GM12878 (cell line): ENCODE data around the gene SSR3. TPM values are rescaled to one million over a fixed set of nuclear protein-coding genes. Genes with fewer than 3 reads are reported as not detected.
"Not testable (repeated sequence)": the region's sequence is repeated elsewhere in the genome, so short reads cannot be mapped to it uniquely, and the experiment has no call there.

Experiments
- ATAC-seq: fragments of 200-7000 bp; cut with Tn5 transposase; 3 replicates; pipeline ENCODE4 v1.9.1; 2020; ENCODE audit warnings: mild to moderate bottlenecking, moderate library complexity
- BruUV-seq: library from RNA; stranded (reverse); fragments of 400-500 nt; replicated peaks from 2 replicates; lab custom pipeline; 2021; lab: Mats Ljungman, UMichigan
- CTCF ChIA-PET: fragments of 300-600 bp; sonication (Branson Sonifier 250); formaldehyde crosslinking; extraction: SDS; loops from one replicate; lab custom pipeline; 2021; ENCODE audit warnings: inconsistent platforms; lab: Yijun Ruan, JAX
- POLR2A ChIA-PET: fragments of 350-600 bp; formaldehyde crosslinking; extraction: SDS; loops from one replicate; lab custom pipeline; 2021; ENCODE audit warnings: inconsistent platforms; lab: Charles Lee
- RAD21 ChIA-PET: fragments of 300-600 bp; sonication (Branson Sonifier 250); formaldehyde crosslinking; loops from one replicate; lab custom pipeline; 2023; ENCODE audit warnings: antibody characterized with exemption; ENCODE audit not compliant: unreplicated experiment; lab: Charles Lee
- SMC1A ChIA-PET: fragments of 300-600 bp; sonication (Branson Sonifier 250); formaldehyde crosslinking; loops from one replicate; lab custom pipeline; 2023; ENCODE audit not compliant: unreplicated experiment, uncharacterized antibody; lab: Charles Lee
- DNase-seq: peaks from one replicate; pipeline ENCODE4 v3.0.0-alpha.2; 2011; ENCODE audit warnings: low read depth, low spot score
- FAIRE-seq: peaks from 3 replicates; lab custom pipeline; 2011; peaks lifted over from hg19 to GRCh38; lab: Jason Lieb, UNC
- H2AFZ ChIP-seq: 2 replicates; pipeline ENCODE4 v1.6.0; 2011; ENCODE audit warnings: low read depth, low read length, control low read depth; ENCODE audit not compliant: control insufficient read depth
- H3K27ac ChIP-seq: 2 replicates; pipeline ENCODE4 v1.5.1; 2011; ENCODE audit warnings: control low read depth; ENCODE audit not compliant: control insufficient read depth, insufficient read depth
- H3K27me3 ChIP-seq, 2 experiments: replicated peaks in 1 of 2; 2 replicates each; pipeline versions ENCODE4 v1.6.0 to v1.6.1; 2011; ENCODE audit warnings: low read length in 1 of 2; ENCODE audit not compliant: control insufficient read depth in 2 of 2, insufficient read depth in 2 of 2
- H3K36me3 ChIP-seq, 2 experiments: 2 replicates each; pipeline ENCODE4 v1.5.1; 2011; ENCODE audit warnings: low read length in 1 of 2; ENCODE audit not compliant: control insufficient read depth in 2 of 2, insufficient read depth in 2 of 2
- H3K4me1 ChIP-seq: 2 replicates; pipeline ENCODE4 v1.6.1; 2011; ENCODE audit warnings: mild to moderate bottlenecking, low read length, moderate library complexity, mixed read lengths; ENCODE audit not compliant: control insufficient read depth, insufficient read depth
- H3K4me2 ChIP-seq: 2 replicates; pipeline ENCODE4 v1.6.0; 2011; ENCODE audit warnings: control low read depth; ENCODE audit not compliant: control insufficient read depth, insufficient read depth
- H3K4me3 ChIP-seq: fragments of 200-600 bp; sonication (generic); 2 replicates; pipeline ENCODE4 v1.5.1; 2016
- H3K79me2 ChIP-seq: 2 replicates; pipeline ENCODE4 v1.6.0; 2011; ENCODE audit warnings: low read length; ENCODE audit not compliant: control insufficient read depth, insufficient read depth
- H3K9ac ChIP-seq: 2 replicates; pipeline ENCODE4 v1.8.0; 2011; ENCODE audit warnings: low read length, control low read depth, mixed read lengths; ENCODE audit not compliant: control insufficient read depth, insufficient read depth
- H3K9me3 ChIP-seq: replicated peaks from 3 replicates; pipeline ENCODE4 v1.5.1; 2011; ENCODE audit warnings: mild to moderate bottlenecking, low read length; ENCODE audit not compliant: control insufficient read depth, insufficient read depth
- H4K20me1 ChIP-seq: 2 replicates; pipeline ENCODE4 v1.6.0; 2011; ENCODE audit not compliant: control insufficient read depth, insufficient read depth
- EZH2 ChIP-seq: IDR thresholded peaks from 2 replicates; pipeline ENCODE4 v1.6.1; 2012; ENCODE audit warnings: low read depth, mild to moderate bottlenecking, control low read depth, inconsistent platforms, low read length, borderline replicate concordance; ENCODE audit not compliant: control insufficient read depth
- HDGF ChIP-seq: fragments of 450-650 bp; IDR thresholded peaks from 2 replicates; pipeline ENCODE4 v1.6.1; 2016; ENCODE audit warnings: antibody characterized with exemption
- MYC ChIP-seq: IDR thresholded peaks from 2 replicates; pipeline ENCODE4 v1.6.1; 2011; ENCODE audit warnings: mild to moderate bottlenecking, low read length, moderate library complexity, inconsistent platforms; ENCODE audit not compliant: insufficient read depth, insufficient replicate concordance, insufficient read length, severe bottlenecking
- NR2C2 ChIP-seq: IDR thresholded peaks from 2 replicates; pipeline ENCODE4 v1.6.1; 2011; ENCODE audit warnings: borderline replicate concordance, low read depth; ENCODE audit not compliant: control insufficient read depth, insufficient read length
- YY1 ChIP-seq: IDR thresholded peaks from 2 replicates; pipeline ENCODE4 v1.6.1; 2011; ENCODE audit warnings: low read depth, mild to moderate bottlenecking, low read length
- WGBS: methylation state at CpG from one replicate; pipeline ENCODE4 v1.1.6; 2016; ENCODE audit warnings: low lambda C conversion rate; ENCODE audit not compliant: insufficient replicate concordance, insufficient coverage; ENCODE audit errors: missing lambda C conversion rate; 5-methylcytosine and 5-hydroxymethylcytosine counted together
- in situ Hi-C: fragments of 300-500 bp; cut with MboI; formaldehyde crosslinking; loops from 9 replicates; pipeline ENCODE4 v1.14.3; 2018; ENCODE audit warnings: mixed read lengths
- intact Hi-C: fragments of 100-400 bp; cut with micrococcal nuclease; formaldehyde crosslinking; loops from one replicate; pipeline ENCODE4 v1.14.2; 2022; ENCODE audit not compliant: unreplicated experiment
- polyA plus RNA-seq, 11 experiments: library from polyadenylated mRNA; depleted of rRNA in 4 of 11; unstranded in 6 of 11; stranded (reverse) in 5 of 11; fragments of >200 nt; fragmentation: Nextera tagmentation in 4 of 11; fragmentation: Illumina TruSeq in 1 of 11; extraction: Ambion mirVana in 4 of 11; extraction: Trizol in 1 of 11; gene quantifications; 1 replicate in 1 of 11; 2 replicates in 10 of 11; pipeline versions ENCODE4 v1.2.1 to v1.2.3, GENCODE V29; 2011 to 2016; ENCODE audit warnings: inconsistent platforms in 2 of 11, missing spikeins in 2 of 11, low read depth in 1 of 11
- total RNA-seq, 4 experiments: library from RNA; depleted of rRNA in 3 of 4; stranded (reverse); fragments of >200 nt in 3 of 4; fragmentation: Illumina TruSeq in 1 of 4; extraction: Trizol in 1 of 4; gene quantifications; 2 replicates each; pipeline versions ENCODE4 v1.2.1 to v1.2.3, GENCODE V29; 2013 to 2021
- TF ChIP-seq, protein P1 (sequence below): fragments of 450-650 bp; IDR thresholded peaks from 2 replicates; pipeline ENCODE4 v1.6.1; 2017; ENCODE audit warnings: mild to moderate bottlenecking, moderate library complexity
- TF ChIP-seq, protein P2 (sequence below): fragments of 450-650 bp; formaldehyde crosslinking; IDR thresholded peaks from 2 replicates; pipeline ENCODE4 v1.5.0; 2022; ENCODE audit warnings: mild to moderate bottlenecking, missing genetic modification characterization
- TF ChIP-seq, protein P3 (sequence below): fragments of 450-650 bp; IDR thresholded peaks from 2 replicates; pipeline ENCODE4 v1.6.1; 2017; ENCODE audit warnings: antibody characterized with exemption, mild to moderate bottlenecking, moderate library complexity

Gene SSR3
- total and polyA plus RNA-seq, 10 of the 15 experiments (the other 5 are each of a cell fraction or from before 2014, with no cell fraction given): 133 to 345 (median 191) TPM

DNA sequence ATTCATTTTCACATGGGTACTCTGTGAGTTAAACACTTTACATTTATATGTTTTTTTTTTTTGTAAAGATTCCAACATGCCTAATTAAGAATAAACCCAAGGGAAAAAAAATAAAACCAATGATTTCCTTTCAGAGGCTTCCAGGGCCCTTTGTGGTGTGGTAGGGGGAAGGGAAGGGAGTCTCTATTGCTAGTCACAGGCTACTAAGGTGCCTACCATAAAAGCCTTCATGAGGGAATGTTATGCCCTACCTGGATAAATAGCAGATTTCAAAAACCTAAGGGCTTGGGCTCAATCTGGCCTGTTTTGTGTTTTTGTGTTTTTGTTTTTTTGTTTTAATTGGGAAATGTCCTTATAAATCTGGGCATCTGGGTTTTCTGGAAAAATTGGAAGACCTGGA is 38.9 kb upstream of the SSR3 start (continued):
- TF ChIP-seq, protein P1, sequence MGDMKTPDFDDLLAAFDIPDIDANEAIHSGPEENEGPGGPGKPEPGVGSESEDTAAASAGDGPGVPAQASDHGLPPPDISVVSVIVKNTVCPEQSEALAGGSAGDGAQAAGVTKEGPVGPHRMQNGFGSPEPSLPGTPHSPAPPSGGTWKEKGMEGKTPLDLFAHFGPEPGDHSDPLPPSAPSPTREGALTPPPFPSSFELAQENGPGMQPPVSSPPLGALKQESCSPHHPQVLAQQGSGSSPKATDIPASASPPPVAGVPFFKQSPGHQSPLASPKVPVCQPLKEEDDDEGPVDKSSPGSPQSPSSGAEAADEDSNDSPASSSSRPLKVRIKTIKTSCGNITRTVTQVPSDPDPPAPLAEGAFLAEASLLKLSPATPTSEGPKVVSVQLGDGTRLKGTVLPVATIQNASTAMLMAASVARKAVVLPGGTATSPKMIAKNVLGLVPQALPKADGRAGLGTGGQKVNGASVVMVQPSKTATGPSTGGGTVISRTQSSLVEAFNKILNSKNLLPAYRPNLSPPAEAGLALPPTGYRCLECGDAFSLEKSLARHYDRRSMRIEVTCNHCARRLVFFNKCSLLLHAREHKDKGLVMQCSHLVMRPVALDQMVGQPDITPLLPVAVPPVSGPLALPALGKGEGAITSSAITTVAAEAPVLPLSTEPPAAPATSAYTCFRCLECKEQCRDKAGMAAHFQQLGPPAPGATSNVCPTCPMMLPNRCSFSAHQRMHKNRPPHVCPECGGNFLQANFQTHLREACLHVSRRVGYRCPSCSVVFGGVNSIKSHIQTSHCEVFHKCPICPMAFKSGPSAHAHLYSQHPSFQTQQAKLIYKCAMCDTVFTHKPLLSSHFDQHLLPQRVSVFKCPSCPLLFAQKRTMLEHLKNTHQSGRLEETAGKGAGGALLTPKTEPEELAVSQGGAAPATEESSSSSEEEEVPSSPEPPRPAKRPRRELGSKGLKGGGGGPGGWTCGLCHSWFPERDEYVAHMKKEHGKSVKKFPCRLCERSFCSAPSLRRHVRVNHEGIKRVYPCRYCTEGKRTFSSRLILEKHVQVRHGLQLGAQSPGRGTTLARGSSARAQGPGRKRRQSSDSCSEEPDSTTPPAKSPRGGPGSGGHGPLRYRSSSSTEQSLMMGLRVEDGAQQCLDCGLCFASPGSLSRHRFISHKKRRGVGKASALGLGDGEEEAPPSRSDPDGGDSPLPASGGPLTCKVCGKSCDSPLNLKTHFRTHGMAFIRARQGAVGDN: no peak
- TF ChIP-seq HDGF: no peak
- TF ChIP-seq MYC: no peak
- TF ChIP-seq YY1: no peak
- TF ChIP-seq, protein P2, sequence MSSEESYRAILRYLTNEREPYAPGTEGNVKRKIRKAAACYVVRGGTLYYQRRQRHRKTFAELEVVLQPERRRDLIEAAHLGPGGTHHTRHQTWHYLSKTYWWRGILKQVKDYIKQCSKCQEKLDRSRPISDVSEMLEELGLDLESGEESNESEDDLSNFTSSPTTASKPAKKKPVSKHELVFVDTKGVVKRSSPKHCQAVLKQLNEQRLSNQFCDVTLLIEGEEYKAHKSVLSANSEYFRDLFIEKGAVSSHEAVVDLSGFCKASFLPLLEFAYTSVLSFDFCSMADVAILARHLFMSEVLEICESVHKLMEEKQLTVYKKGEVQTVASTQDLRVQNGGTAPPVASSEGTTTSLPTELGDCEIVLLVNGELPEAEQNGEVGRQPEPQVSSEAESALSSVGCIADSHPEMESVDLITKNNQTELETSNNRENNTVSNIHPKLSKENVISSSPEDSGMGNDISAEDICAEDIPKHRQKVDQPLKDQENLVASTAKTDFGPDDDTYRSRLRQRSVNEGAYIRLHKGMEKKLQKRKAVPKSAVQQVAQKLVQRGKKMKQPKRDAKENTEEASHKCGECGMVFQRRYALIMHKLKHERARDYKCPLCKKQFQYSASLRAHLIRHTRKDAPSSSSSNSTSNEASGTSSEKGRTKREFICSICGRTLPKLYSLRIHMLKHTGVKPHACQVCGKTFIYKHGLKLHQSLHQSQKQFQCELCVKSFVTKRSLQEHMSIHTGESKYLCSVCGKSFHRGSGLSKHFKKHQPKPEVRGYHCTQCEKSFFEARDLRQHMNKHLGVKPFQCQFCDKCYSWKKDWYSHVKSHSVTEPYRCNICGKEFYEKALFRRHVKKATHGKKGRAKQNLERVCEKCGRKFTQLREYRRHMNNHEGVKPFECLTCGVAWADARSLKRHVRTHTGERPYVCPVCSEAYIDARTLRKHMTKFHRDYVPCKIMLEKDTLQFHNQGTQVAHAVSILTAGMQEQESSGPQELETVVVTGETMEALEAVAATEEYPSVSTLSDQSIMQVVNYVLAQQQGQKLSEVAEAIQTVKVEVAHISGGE (CRISPR knock-in tag): no peak
- TF ChIP-seq NR2C2: no peak
- TF ChIP-seq, protein P3, sequence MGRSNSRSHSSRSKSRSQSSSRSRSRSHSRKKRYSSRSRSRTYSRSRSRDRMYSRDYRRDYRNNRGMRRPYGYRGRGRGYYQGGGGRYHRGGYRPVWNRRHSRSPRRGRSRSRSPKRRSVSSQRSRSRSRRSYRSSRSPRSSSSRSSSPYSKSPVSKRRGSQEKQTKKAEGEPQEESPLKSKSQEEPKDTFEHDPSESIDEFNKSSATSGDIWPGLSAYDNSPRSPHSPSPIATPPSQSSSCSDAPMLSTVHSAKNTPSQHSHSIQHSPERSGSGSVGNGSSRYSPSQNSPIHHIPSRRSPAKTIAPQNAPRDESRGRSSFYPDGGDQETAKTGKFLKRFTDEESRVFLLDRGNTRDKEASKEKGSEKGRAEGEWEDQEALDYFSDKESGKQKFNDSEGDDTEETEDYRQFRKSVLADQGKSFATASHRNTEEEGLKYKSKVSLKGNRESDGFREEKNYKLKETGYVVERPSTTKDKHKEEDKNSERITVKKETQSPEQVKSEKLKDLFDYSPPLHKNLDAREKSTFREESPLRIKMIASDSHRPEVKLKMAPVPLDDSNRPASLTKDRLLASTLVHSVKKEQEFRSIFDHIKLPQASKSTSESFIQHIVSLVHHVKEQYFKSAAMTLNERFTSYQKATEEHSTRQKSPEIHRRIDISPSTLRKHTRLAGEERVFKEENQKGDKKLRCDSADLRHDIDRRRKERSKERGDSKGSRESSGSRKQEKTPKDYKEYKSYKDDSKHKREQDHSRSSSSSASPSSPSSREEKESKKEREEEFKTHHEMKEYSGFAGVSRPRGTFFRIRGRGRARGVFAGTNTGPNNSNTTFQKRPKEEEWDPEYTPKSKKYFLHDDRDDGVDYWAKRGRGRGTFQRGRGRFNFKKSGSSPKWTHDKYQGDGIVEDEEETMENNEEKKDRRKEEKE: no peak
- TF ChIP-seq EZH2: no peak
- TF ChIP-seq, all 136 proteins: peak for 0

DNA sequence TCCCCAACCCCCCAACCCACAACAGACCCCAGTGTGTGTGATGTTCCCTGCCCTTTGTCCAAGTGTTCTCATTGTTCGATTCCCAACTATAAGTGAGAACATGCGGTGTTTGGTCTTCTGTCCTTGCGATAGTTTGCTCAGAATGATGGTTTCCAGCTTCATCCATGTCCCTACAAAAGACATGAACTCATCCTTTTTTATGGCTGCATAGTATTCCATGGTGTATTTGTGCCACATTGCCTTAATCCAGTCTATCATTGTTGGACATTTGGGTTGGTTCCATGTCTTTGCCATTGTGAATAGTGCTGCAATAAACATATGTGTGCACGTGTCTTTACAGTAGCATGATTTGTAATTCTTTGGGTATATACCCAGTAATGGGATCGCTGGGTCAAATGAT is 34.9 kb upstream of the SSR3 start:
- FAIRE-seq, BruUV-seq: not testable (repeated sequence)

More for the DNA sequence above, 34.9 kb upstream of the SSR3 start:
- H4K20me1 ChIP-seq, H2AFZ ChIP-seq, H3K9ac ChIP-seq, H3K27ac ChIP-seq, in situ Hi-C loops, DNase-seq, H3K4me3 ChIP-seq, H3K79me2 ChIP-seq, SMC1A ChIA-PET, CTCF ChIA-PET, H3K36me3 ChIP-seq, H3K4me2 ChIP-seq, H3K9me3 ChIP-seq, H3K27me3 ChIP-seq, intact Hi-C loops, RAD21 ChIA-PET, ATAC-seq: not testable (repeated sequence)
- 95% methylated on average over 5 of the region's 5 CpGs for WGBS
- H3K4me1 ChIP-seq: peaks cover 14% of the 10 kb centered on the region; the same call in 1 of the 2 replicates
- POLR2A ChIA-PET: interaction anchor here (0.8 kb wide), 1 partner anchor 10 kb away, joined by 3 read pairs; no protein-coding TSS in a partner anchor
